Upper lobe of right lung (tissue), 1 donor: ENCODE measurements around the gene EFCAB11. TPM values are rescaled to one million over a fixed set of nuclear protein-coding genes. Genes with fewer than 3 reads are reported as not detected.

Source experiments
- ATAC-seq: fragments of 200-7000 bp; cut with Tn5 transposase; one replicate; pipeline ENCODE4 v1.9.1; 2020; ENCODE audit warnings: mild to moderate bottlenecking, moderate library complexity
- DNase-seq: peaks from one replicate; pipeline ENCODE4 v3.0.0-alpha.2; 2020
- H3K27ac ChIP-seq: fragments of 200-600 bp; one replicate; pipeline ENCODE4 v1.8.0; 2022
- H3K27me3 ChIP-seq: fragments of 200-600 bp; one replicate; pipeline ENCODE4 v1.8.0; 2022; ENCODE audit warnings: mild to moderate bottlenecking
- H3K36me3 ChIP-seq: fragments of 200-600 bp; one replicate; pipeline ENCODE4 v1.8.0; 2022
- H3K4me1 ChIP-seq: fragments of 200-600 bp; one replicate; pipeline ENCODE4 v1.8.0; 2022
- H3K4me3 ChIP-seq: fragments of 200-600 bp; one replicate; pipeline ENCODE4 v1.8.0; 2022; ENCODE audit warnings: mild to moderate bottlenecking
- H3K9me3 ChIP-seq: fragments of 200-600 bp; one replicate; pipeline ENCODE4 v1.8.0; 2022
- CTCF ChIP-seq: fragments of 200-600 bp; IDR thresholded peaks from one replicate; pipeline ENCODE4 v1.8.0; 2022; ENCODE audit warnings: antibody characterized with exemption
- intact Hi-C: fragments of 100-400 bp; cut with DNase I; formaldehyde crosslinking; loops from one replicate; pipeline ENCODE4 v1.11.0; 2022
- total RNA-seq: library from RNA; stranded (reverse); fragmentation: NEBNext Ultra II Directional; extraction: Animal tissue kit (Norgen Biotek cat#: 25700); gene quantifications from one replicate; pipeline ENCODE4 v1.2.1, GENCODE V29; 2021
- donor health status: DM: no; HTN: yes; CAD: no; lungs with severe emphysema.

Gene EFCAB11
- total RNA-seq, 1 donor from 2014 or later = 4.0 TPM

- H3K27ac ChIP-seq = no peak overlapping the region
- DNase-seq (no peak), ATAC-seq (no peak)
- H3K4me1 ChIP-seq = no peaks in the 10 kb centered on the region
- TF ChIP-seq CTCF = no peak
- no peak overlapping the region for H3K4me3 ChIP-seq
- intact Hi-C loops = no loop called here
- no peaks in the 10 kb centered on the region for H3K27me3 ChIP-seq
- H3K36me3 ChIP-seq = no peaks in the 10 kb centered on the region
- no peaks in the 10 kb centered on the region for H3K9me3 ChIP-seq
Observed at GRCh38 chr14:89855961-89856656, 98.4 kb downstream of the EFCAB11 start.

GRCh38 chr14:89853936-89854693, 100.4 kb downstream of the EFCAB11 start:
- Histone ChIP-seq H3K4me1 (no peaks in the 10 kb centered on the region), H3K27ac (no peak overlapping the region), H3K27me3 (no peaks in the 10 kb centered on the region), H3K9me3 (no peaks in the 10 kb centered on the region), H3K4me3 (no peak overlapping the region), H3K36me3 (no peaks in the 10 kb centered on the region)
- TF ChIP-seq CTCF = no peak
- intact Hi-C loops = no loop called here
- ATAC-seq (no peak), DNase-seq (no peak)

GRCh38 chr14:89851106-89851505, 103.4 kb downstream of the EFCAB11 start:
- H3K4me1 ChIP-seq = no peaks in the 10 kb centered on the region
- no peak for DNase-seq
- no peaks in the 10 kb centered on the region for H3K27me3 ChIP-seq
- no peaks in the 10 kb centered on the region for H3K9me3 ChIP-seq
- H3K36me3 ChIP-seq = no peaks in the 10 kb centered on the region
- no peak overlapping the region for H3K4me3 ChIP-seq
- no peak for ATAC-seq
- no peak overlapping the region for H3K27ac ChIP-seq
- intact Hi-C loops = no loop called here
- TF ChIP-seq CTCF = no peak

- Histone ChIP-seq H3K36me3 (no peaks in the 10 kb centered on the region), H3K4me1 (no peaks in the 10 kb centered on the region), H3K9me3 (no peaks in the 10 kb centered on the region), H3K4me3 (no peak overlapping the region), H3K27ac (no peak overlapping the region), H3K27me3 (no peaks in the 10 kb centered on the region)
- ATAC-seq (no peak), DNase-seq (no peak)
- intact Hi-C loops = no loop called here
- no peak for TF ChIP-seq CTCF
Observed at GRCh38 chr14:89849931-89850330, 104.6 kb downstream of the EFCAB11 start.

- no peak overlapping the region for H3K4me3 ChIP-seq
- no peak overlapping the region for H3K27ac ChIP-seq
- H3K27me3 ChIP-seq = no peaks in the 10 kb centered on the region
- DNase-seq (no peak), ATAC-seq (no peak)
- no peaks in the 10 kb centered on the region for H3K36me3 ChIP-seq
- H3K4me1 ChIP-seq = no peaks in the 10 kb centered on the region
- peak; percentile 14 for TF ChIP-seq CTCF
- intact Hi-C loops = no loop called here
- H3K9me3 ChIP-seq = no peaks in the 10 kb centered on the region
Observed at GRCh38 chr14:89848165-89848564, 106.4 kb downstream of the EFCAB11 start.
